RPMI7951 (cell line): ENCODE data around the gene TCEAL1. TPM values are rescaled to one million over a fixed set of nuclear protein-coding genes. Genes with fewer than 3 reads are reported as not detected.
"Not testable (repeated sequence)": the region's sequence is repeated elsewhere in the genome, so short reads cannot be mapped to it uniquely, and the experiment has no call there.

Source experiments
- DNase-seq: peaks from one replicate; pipeline ENCODE4 v3.0.0-alpha.2; 2012; ENCODE audit warnings: low read depth
- total RNA-seq: library from RNA; depleted of rRNA; stranded (reverse); fragments of >200 nt; shearing (Covaris generic); gene quantifications from 2 replicates; pipeline ENCODE4 v1.2.3, GENCODE V29; 2014; rRNA removed

TCEAL1 gene, protein sequence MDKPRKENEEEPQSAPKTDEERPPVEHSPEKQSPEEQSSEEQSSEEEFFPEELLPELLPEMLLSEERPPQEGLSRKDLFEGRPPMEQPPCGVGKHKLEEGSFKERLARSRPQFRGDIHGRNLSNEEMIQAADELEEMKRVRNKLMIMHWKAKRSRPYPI
- total RNA-seq, result 25.8 and 28.5 TPM in 2 replicates

DNA sequence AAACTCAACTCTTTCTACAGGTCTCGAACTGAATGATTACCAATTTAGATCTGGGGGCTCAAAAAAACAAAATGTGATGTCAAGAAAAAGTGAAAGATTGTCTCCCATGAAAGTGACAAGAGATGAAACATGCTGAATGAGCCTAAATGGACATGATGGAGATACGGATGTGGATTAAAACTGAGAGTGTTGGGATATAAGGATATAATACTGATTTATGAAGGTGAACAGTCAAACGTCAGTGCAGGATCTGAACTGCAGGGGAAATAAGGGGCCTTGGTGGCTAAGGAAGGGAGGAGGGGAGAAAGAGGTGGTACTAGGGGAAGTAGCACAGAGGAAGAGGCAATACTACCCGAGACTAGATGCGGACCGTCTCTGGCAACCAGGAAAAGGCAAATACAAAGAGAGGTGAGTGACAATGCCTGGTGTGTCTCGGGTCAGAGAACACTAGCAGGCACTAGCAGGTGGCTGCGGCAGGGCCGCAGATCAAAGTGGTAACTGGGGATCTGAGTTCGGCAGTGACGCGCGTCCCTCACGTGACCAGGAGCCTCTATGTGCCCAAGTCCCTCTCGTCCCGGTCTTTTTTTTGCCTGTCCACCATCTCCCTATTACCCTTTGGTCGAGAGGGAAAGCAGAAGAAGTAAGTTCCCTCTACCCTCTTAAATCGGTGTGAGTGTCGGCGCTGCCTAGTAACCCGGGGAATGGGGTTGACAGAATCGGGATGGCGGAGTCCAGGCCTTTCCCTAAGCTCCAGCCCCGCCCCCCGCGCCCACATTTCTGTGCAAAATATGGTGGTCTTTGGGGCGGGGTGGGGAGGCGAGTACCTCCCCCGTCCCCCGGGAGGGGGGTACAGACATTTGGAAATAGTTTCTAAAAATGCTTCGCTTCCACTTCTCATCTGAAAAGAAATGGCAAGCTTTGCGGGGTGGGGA, at the start of gene TCEAL1:
Gene TCEAL1 (plus strand): TSS at position 590 of the 932 bp plus-strand sequence. CDS start 942 bp downstream, outside the sequence.
- peak; percentile 36 for DNase-seq

DNA sequence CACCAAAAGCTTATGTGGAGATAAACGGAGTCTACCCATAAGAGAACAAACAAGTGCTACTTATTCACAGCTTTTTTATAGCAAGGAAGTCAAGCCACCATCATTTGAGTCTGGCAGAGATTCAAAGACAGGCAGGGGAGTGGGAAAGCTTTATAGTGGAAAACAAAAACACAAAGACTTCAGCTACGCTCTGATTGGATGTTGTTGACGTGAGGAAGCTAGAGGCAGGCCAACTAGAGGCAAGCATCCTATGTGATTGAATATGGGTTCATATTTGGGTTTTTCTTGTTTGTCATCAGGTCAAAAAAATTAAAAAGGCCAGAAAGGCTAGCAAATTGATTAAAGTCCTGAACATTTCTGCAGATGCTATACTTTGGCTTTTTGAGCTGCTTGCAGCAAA, 44.2 kb upstream of the TCEAL1 start:
- DNase-seq, result no peak

DNA sequence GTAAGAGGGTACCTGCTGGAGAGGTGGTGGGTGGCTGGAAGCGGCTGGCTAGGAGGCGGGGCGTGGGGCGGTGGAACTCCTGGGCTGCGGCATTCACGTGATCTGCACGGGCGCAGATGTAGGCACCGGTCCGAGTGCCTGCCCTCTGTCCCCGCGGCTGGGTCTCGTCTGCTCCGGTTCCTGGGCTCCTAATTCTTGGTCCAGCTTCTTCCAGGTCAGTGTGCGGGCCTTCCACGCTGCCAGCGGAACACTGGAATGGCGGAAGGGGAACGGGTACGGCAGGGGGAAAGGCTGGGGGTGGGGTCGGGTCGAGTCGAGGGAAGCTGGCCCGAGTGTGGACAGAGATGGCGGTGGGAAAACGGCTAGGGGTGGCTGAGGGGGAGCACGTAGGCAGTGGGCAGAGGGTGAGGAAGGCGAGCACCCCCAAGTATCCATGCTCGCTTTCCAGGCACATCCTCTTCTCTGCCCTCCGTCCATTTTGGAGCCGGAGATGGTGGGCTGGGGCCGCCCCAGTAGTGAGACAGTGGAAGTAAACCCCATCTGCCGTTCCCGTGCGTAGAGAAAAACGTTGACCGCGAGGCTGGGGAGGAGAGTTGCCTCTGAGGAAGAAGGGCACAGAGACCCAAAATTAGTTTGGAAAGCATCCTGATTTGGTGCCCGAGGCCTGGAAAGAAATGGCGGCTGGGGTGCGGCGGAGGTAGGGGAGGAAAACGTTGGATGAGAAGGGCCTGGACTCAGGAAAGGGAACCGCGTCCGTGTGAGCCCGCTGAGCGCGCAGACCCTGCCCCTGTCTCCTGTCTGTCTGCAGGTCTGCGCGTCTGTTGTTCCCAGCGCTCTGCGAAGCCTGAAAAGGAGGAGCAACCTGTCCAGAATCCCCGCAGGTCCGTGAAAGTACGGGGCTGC, 43.1 kb upstream of the TCEAL1 start, which contains the start of gene TCEAL4:
Gene TCEAL4 (plus strand): TSS at position 105 of the 903 bp plus-strand sequence. CDS start 1,161 bp downstream, outside the sequence.
- peak; percentile 23 for DNase-seq

DNA sequence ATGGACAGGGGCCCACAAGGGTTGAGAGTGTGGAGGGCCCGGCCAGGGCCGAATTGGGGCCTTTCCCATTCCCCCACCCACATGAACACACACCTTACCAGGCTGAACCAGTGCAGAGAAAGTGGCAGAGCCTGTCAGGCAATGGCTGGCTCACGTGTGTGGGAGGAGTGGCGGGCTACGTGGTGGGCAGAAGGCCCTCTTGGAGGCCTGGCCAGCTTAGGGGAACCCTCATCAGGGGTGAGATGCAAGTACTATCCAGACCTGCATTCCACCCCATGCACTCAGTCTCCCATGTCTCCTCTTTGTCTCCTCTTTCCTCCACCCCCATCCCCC, 42.5 kb upstream of the TCEAL1 start:
- DNase-seq, result no peak

DNA sequence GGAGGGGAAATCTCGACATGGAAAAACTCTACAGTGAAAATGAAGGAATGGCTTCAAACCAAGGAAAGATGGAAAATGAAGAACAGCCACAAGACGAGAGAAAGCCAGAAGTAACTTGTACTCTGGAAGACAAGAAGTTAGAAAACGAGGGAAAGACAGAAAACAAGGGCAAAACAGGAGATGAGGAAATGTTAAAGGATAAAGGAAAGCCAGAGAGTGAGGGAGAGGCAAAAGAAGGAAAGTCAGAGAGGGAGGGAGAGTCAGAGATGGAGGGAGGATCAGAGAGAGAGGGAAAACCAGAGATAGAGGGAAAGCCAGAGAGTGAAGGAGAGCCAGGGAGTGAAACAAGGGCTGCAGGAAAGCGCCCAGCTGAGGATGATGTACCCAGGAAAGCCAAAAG, 42.1 kb upstream of the TCEAL1 start:
- no peak for DNase-seq

DNA sequence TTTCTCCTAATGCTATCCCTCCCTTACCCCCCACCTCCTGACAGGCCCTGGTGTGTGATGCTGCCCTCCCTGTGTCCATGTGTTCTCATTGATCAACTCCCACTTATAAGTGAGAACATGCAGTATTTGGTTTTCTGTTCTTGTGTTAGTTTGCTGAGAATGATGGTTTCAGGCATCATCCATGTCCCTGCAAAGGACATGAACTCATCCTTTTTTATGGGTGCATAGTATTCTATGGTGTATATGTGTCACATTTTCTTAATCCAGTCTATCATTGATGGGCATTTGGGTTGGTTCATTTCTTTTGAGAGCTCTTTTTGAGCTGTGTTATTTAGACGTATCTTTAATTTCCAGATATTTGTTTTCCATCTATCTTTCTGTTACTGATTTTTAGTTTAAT, 36.5 kb upstream of the TCEAL1 start:
- DNase-seq, result not testable (repeated sequence)

DNA sequence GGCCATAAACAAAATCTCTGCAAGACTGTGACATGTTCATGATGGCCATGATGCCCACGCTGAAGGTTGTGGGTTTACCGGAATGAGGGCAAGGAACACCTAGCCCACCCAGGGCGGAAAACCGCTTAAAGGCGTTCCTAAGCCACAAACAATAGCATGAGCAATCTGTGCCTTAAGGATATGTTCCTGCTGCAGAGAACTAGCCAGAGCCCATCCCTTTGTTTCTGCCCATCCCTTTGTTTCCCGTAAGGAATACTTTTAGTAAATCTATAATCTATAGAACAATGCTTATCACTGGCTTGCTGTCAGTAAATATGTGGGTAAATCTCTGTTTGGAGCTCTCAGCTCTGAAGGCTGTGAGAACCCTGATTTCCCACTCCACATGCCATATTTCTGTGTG, 33.6 kb upstream of the TCEAL1 start:
- DNase-seq, result not testable (repeated sequence)

DNA sequence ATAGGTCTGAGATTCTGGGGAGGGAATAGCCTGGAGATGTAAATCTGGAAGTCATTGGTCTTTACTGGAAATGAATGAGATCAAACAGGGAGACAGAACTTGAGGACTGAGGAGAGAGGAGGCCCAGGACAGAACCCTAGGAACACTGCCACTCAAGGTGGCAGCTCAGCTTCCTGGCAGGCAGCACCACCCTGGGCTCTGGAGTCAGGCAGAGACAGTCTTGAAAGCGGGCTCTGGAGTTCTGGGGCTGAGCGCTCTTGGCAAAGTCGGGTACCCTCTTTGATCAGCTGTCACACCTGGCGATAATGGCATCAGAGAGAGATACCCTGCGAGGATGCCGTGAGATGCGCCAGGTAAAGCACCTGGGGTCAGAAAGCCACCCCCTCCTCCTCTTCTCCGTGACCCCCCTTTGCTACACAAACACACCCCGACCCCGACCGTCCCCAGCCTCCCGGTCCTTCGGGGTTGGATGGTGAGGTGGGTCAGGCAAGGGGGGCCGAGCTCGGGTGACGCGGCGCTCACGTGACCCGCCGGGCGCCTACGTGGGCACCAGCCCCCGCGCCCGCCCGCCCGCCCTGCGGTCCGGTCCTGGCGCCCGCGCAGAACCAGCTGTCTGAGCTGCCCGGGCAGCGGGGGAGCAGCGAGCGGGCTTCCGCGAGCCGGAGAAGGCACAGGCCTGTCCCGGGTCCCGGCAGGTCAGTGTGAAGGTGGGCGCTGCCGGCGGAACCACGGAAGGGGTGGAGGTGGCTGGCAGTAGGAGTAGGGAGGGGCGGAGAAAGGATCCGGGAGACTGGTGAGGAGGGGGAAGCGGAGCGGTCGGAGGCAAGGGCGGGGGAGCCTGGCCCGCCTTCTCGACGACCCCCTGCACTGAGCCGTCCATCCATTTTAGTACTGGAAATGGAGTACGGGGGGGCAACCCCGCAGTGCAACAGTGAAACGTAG, 21.1 kb upstream of the TCEAL1 start, which contains the start of gene TCEAL3:
Gene TCEAL3 (plus strand): TSS at position 600 of the 942 bp plus-strand sequence. CDS start 1,102 bp downstream, outside the sequence.
- peak; percentile 46 for DNase-seq

DNA sequence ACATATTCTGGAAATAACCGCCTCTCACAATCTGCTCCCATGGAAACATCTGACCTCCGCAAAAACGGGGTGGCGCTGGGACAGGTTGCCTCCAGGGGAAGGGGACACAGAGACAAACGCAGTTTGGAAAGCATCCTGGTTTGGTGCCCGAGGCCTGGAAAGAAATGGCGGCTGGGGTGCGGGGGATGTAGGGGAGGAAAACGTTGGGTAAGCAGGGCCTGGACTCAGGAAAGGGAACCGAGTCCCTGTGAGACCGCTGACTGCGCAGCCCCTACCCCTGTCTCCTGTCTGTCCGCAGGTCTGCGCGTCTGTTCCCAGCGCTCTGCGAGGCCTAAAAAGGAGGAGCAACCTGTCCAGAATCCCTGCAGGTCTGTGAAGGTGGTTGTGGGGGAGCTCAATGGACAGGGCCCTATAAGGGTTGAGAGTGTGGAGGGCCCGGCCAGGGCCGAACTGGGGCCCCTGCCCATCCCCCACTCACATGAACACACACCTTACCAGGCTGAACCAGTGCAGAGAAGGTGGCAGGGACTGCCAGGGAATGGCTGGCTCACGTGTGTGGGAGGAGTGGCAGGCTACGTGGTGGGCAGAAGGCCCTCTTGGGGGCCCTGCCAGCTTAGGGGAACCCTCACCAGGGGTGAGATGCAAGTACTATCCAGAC, 20.3 kb upstream of the TCEAL1 start:
- no peak for DNase-seq

DNA sequence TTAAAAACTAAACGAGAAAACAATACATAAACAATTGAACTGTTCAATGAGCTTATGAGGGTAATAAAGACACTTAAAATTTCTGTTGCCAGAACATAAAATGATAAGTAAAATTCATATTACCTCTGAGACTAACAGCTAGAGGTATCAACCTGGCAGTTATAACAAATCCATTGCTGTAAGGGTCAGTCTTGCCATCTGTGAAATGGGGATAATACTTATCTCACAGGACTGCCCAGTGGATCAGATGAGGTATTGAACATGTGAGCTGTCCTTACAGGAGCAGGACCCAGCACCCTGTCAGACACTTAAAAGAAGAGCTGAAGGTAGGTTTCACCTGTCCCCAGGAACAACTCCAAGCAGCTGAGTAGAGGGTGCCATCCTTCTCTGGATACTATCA, 18.5 kb upstream of the TCEAL1 start:
- no peak for DNase-seq

DNA sequence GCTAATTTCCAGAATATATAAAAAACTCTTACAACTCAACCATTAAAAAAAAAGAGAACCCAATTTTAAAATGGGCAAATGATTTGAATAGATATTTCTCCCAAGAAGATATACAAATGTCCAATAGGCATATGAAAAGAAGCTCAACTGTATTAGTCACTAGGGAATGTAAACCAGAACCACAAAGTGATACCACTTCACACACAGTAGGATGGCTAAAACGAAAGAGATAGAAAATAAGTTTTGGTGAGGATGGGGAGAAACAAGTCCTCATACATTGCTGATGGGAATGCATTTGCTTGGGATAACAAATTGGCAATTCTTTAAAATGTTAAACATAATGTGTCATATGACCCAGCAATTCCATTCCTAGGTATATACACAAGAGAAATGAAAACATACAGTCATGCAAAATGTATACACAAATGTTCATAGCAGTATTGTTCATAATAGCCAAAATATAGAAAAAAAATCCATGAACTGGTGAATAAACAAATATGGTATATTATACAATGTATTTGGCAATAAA, 15.3 kb upstream of the TCEAL1 start:
- DNase-seq, result peak; percentile 37

DNA sequence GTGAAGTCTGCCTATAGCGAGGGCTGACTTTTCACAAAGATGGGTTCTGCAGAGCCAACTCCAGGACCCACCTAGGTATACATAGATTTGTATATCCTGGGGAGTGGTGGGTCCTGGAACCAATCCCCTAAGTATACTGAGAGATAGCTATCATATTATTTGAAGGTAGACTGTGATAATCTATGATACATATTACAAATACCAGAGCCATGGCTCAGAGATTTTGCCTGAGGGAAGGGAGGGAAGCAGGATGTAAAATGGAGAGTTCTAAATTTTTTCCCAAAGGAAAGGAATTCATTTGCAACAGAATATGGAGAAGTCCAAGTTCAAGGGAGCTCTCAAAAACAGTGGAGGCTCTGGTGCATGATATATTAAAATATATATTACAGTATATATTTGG, 13.8 kb upstream of the TCEAL1 start:
- DNase-seq, result peak; percentile 55

DNA sequence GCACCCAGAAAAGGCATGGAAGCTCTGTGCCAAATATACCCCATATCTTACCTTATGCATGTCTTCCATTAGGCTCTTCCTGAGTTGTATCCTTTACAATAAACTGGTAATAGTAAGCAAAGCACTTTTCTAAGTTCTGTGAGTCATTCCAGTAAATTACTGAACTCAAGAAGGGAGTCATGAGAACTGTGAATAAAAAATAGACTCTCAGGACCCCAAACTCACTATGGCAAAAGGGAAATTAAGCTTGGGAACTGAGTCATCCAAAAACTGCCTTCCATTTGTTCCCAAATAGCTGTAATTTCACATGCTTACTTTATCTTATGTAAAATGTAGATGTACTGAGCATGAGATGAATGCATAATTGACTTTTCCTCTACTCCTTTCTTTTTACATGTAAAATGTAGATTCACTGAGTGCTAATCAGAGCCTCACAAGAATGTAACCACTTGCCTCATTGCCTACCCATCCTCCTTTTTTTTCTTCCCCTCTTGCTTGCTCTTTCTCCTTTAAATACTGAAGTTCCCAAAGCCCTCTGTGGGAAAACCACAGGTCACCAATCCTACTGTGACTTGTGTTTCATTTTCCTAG, 12.9 kb upstream of the TCEAL1 start:
- DNase-seq, result peak; percentile 27

DNA sequence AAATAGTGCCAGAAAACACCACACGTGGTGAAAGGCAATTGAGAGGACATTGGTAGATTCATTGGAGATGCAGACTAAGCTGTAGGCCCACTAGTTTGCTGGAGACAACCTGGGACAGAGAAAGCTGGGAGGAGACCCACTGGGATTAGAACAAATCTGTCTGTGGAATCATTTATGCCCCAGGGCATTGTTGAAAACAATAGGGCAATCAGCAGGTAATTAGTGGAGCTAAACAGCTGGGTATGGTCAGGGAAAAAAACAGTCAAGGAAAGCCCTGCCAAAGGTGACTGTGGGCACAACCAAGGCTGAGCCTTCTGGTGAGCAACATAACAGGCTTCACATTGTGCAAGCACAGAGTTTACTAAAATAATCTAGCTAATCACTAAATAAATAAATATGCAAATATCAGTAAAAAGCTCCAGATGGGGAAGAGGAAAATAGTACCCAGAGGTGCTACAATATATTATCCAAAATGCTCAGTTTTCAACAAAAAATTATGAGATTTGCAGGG, 12.0 kb upstream of the TCEAL1 start:
- no peak for DNase-seq

DNA sequence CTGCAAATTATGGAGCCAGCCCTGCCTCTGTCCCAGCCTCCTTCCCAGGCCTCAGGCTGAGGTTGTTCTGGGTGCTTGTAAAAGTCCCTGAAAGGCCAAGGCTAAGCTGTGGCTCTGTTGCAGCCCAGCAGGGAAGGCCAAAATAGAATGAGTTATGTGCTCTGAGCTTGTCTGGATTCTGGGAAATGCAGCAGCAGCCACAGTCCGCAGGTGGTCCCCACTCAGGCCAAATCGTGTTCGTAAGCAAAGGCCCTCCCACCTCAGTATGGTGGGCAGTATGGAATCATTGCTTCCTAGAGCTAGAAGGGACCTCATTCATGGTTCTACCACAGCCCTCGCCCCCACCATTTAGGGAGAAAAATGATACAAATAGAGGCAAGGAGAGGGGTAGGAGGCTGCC, 4.7 kb upstream of the TCEAL1 start:
- DNase-seq, result no peak

DNA sequence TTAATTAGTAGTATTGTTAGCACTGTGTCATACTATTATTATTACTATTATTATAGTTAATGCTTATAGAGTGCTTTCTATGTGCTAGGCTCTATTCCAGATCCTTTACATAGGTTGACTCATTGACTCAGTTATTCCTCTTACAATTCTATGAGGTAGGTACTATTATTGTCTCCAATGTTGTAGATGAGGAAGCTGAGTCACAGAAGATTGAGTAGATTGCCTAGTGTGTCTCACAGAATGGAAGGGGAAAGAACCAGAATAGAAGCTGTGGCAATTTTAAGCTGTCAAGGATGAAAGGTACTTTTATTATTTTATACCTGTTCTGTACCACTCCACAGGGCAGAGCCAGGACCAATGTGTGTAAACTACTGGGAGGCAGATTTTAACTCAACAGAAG, 1.9 kb upstream of the TCEAL1 start:
- DNase-seq, result no peak

DNA sequence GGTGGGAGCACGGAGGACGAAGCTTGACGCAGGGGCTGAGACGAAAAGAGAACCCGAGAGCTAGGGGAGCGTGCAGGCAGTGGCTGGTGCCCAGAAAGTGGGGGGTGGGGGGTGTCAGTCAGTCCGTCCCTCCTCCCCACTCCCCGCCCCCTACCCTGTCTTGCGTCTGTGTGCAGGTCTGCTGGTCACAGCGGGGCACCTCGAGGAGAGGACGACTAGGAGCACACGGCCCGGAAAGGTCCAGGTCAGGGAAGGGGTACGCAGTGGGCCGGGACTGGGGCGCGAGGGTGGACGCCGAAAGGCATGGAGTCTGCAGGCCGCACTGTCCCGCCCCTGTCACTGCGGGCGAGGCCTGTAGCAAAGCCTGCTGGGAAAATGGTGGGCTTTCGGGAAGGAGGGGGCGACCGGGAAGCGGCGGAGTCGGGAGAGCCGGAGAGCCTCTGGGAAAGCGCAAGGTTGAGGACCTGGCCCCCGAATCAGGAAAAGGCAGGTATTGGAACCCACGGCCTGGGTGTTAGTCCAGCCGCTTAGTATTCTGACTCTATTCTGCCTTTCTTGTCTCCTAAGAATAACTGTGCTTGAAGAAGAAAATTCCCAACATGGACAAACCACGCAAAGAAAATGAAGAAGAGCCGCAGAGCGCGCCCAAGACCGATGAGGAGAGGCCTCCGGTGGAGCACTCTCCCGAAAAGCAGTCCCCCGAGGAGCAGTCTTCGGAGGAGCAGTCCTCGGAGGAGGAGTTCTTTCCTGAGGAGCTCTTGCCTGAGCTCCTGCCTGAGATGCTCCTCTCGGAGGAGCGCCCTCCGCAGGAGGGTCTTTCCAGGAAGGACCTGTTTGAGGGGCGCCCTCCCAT, 769 bp downstream of the TCEAL1 start:
- peak; percentile 60 for DNase-seq

DNA sequence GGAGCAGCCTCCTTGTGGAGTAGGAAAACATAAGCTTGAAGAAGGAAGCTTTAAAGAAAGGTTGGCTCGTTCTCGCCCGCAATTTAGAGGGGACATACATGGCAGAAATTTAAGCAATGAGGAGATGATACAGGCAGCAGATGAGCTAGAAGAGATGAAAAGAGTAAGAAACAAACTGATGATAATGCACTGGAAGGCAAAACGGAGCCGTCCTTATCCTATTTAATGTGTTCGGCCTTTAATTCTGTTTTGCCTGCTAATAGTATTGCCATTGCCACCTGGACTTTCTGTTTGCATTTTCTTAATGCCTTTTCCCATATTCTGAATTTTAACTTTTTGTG, 1.4 kb downstream of the TCEAL1 start:
- no peak for DNase-seq

DNA sequence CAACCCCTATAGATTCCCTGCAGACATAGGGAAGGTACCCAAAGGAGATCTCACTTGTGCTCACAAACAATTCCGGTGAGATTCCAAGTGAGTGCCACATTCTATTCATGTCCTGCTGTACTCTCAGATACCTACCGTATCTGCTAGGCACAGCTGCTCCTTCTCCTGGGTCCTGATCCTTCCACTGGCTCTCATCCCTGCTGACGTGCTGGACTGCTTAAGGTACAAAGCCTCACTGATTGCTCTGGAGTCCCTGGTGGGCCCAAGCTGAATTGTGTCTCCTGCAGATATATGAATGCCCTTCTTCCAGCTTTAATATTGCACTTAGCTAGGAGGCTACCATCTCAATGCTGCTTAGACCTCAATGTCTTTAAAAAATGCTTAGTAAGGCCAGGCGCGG, 2.4 kb downstream of the TCEAL1 start:
- DNase-seq, result no peak
